ENCODE data around the gene RGS2.

RGS2 gene

GRCh38 chr1:192826791-192827546 is 18.1 kb downstream of the RGS2 start:
- no peak for TF ChIP-seq CTCF (conservative IDR thresholded peaks at IDR 0.05; ENCODE audit: low read depth, low read length)
- H3K4me3 ChIP-seq (ENCODE audit: low read length): no peak overlapping the region
- DNase-seq (ENCODE audit: low read depth): no peak

GRCh38 chr1:192830595-192831246 is 21.9 kb downstream of the RGS2 start:
- no peak for TF ChIP-seq CTCF (conservative IDR thresholded peaks at IDR 0.05; ENCODE audit: low read depth, low read length)
- no peak for DNase-seq (ENCODE audit: low read depth)
- H3K4me3 ChIP-seq (ENCODE audit: low read length): no peak overlapping the region

GRCh38 chr1:192831706-192832355 is 23.0 kb downstream of the RGS2 start:
- no peak overlapping the region for H3K4me3 ChIP-seq (ENCODE audit: low read length)
- no peak for DNase-seq (ENCODE audit: low read depth)
- TF ChIP-seq CTCF (conservative IDR thresholded peaks at IDR 0.05; ENCODE audit: low read depth, low read length): no peak

DNA sequence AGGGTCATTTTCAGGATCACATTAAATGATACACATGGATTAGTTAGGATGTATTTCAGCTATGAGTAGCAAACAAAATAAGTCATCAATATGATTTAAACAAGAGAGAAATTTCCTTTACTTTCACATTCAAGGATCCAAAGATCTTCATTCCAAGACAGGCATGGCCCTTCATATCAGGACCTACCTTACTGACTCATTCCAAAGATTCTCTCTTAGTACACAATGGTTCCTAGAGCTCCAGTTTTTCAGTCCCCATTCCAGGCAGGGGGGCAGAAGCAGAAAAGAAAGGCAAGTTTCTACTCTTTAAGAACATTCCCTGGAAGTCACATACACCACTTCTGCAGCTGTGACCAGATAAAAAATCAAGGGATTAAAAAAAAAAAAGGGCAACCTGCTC is 23.7 kb downstream of the RGS2 start:
- TF ChIP-seq CTCF (conservative IDR thresholded peaks at IDR 0.05; ENCODE audit: low read depth, low read length): no peak

DNA sequence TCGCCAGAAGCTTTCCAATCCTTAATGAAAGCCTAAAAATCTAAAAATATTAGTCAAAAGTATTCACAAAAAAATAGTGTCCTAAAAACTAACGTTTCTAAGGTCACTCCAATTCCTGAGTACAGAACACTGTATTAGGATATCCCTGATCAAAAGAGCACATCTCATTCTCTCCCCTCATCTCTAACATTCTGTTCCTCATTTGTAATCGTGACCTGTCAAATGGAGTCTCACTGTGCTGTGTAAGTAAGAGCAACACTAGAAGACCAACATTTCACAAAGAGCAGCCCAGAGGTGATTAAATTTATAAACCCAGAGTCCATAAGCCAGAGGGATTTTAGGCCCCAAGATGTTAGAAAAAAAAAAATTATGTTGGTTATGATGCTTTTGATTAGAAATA is 26.3 kb downstream of the RGS2 start:
- no peak for DNase-seq (ENCODE audit: low read depth)
- TF ChIP-seq CTCF (conservative IDR thresholded peaks at IDR 0.05; ENCODE audit: low read depth, low read length): no peak
- H3K4me3 ChIP-seq (ENCODE audit: low read length): no peak overlapping the region

More for the DNA sequence above, 23.7 kb downstream of the RGS2 start:
- no peak for DNase-seq (ENCODE audit: low read depth)
- no peak overlapping the region for H3K4me3 ChIP-seq (ENCODE audit: low read length)

- no peak for DNase-seq (ENCODE audit: low read depth)
- no peak for TF ChIP-seq CTCF (conservative IDR thresholded peaks at IDR 0.05; ENCODE audit: low read depth, low read length)
- H3K4me3 ChIP-seq (ENCODE audit: low read length): no peak overlapping the region
These were observed 30.6 kb downstream of the RGS2 start for GRCh38 chr1:192839162-192840066.
